Activated CD8-positive, alpha-beta T cell treated with anti-CD3 and anti-CD28 coated beads for 36 hours (primary cell): Measurements from ENCODE around the gene PSMD1. TPM values are rescaled to one million over a fixed set of nuclear protein-coding genes. Genes with fewer than 3 reads are reported as not detected.

Source experiments
- ATAC-seq: fragments of 200-7000 bp; cut with Tn5 transposase; one replicate; pipeline ENCODE4 v1.10.0; 2021; ENCODE audit warnings: mild to moderate bottlenecking, moderate library complexity
- CTCF ChIA-PET: fragments of 350-600 bp; sonication (Branson Sonifier 250); formaldehyde crosslinking; loops from one replicate; lab custom pipeline; 2021; ENCODE audit warnings: antibody characterized with exemption; lab: Charles Lee
- POLR2A ChIA-PET: fragments of 350-600 bp; sonication (Branson Sonifier 250); formaldehyde crosslinking; loops from one replicate; lab custom pipeline; 2021; ENCODE audit warnings: antibody characterized with exemption; lab: Charles Lee
- DNase-seq: peaks from one replicate; pipeline ENCODE4 v3.0.0-alpha.2; 2020
- H3K27ac Mint-ChIP-seq: one replicate; pipeline ENCODE4 v1.8.0; 2021; ENCODE audit warnings: mild to moderate bottlenecking, mixed read lengths
- H3K27me3 Mint-ChIP-seq: one replicate; pipeline ENCODE4 v1.8.0; 2021; ENCODE audit warnings: mixed read lengths
- H3K36me3 Mint-ChIP-seq: one replicate; pipeline ENCODE4 v1.8.0; 2021; ENCODE audit warnings: low read depth, mixed read lengths
- H3K4me1 Mint-ChIP-seq: one replicate; pipeline ENCODE4 v1.8.0; 2021; ENCODE audit warnings: low read depth, mixed read lengths
- H3K4me3 Mint-ChIP-seq: one replicate; pipeline ENCODE4 v1.8.0; 2021; ENCODE audit warnings: mild to moderate bottlenecking, moderate library complexity, mixed read lengths
- H3K9me3 Mint-ChIP-seq: one replicate; pipeline ENCODE4 v1.8.0; 2021; ENCODE audit warnings: mixed read lengths
- intact Hi-C: fragments of 100-400 bp; cut with micrococcal nuclease; formaldehyde crosslinking; loops from one replicate; pipeline ENCODE4 v1.10.0; 2022
- total RNA-seq, 2 experiments: library from RNA; stranded (reverse); gene quantifications; one replicate each; pipeline ENCODE4 v1.2.3, GENCODE V29; 2021
- TF ChIP-seq, protein P1 (sequence below): fragments of 200-600 bp; IDR thresholded peaks from one replicate; pipeline ENCODE4 v1.8.0; 2022; ENCODE audit warnings: antibody characterized with exemption, mild to moderate bottlenecking

PSMD1 gene
- total RNA-seq, 2 experiments from 2014 or later = 106 to 114 TPM

GRCh38 chr2:231146665-231147064, 90.0 kb downstream of the PSMD1 start:
- no peak for ATAC-seq
- no peak for DNase-seq
- Mint-ChIP-seq H3K27ac (no peak overlapping the region), H3K36me3 (peaks cover 27% of the 10 kb centered on the region), H3K4me1 (no peaks in the 10 kb centered on the region), H3K9me3 (no peaks in the 10 kb centered on the region), H3K4me3 (no peak overlapping the region), H3K27me3 (no peaks in the 10 kb centered on the region)
- CTCF ChIA-PET = no interaction called here
- POLR2A ChIA-PET = no interaction called here
- intact Hi-C loops = no loop called here
- TF ChIP-seq, protein P1, sequence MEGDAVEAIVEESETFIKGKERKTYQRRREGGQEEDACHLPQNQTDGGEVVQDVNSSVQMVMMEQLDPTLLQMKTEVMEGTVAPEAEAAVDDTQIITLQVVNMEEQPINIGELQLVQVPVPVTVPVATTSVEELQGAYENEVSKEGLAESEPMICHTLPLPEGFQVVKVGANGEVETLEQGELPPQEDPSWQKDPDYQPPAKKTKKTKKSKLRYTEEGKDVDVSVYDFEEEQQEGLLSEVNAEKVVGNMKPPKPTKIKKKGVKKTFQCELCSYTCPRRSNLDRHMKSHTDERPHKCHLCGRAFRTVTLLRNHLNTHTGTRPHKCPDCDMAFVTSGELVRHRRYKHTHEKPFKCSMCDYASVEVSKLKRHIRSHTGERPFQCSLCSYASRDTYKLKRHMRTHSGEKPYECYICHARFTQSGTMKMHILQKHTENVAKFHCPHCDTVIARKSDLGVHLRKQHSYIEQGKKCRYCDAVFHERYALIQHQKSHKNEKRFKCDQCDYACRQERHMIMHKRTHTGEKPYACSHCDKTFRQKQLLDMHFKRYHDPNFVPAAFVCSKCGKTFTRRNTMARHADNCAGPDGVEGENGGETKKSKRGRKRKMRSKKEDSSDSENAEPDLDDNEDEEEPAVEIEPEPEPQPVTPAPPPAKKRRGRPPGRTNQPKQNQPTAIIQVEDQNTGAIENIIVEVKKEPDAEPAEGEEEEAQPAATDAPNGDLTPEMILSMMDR = no peak

- no peak overlapping the region for H3K4me3 Mint-ChIP-seq
- peaks cover 15% of the 10 kb centered on the region for H3K36me3 Mint-ChIP-seq
- no peak for ATAC-seq
- no peak for DNase-seq
- no peak overlapping the region for H3K27ac Mint-ChIP-seq
- H3K9me3 Mint-ChIP-seq = no peaks in the 10 kb centered on the region
- intact Hi-C loops = no loop called here
- POLR2A ChIA-PET = no interaction called here
- no peaks in the 10 kb centered on the region for H3K4me1 Mint-ChIP-seq
- TF ChIP-seq, protein P1 = no peak
- CTCF ChIA-PET = no interaction called here
- H3K27me3 Mint-ChIP-seq = no peaks in the 10 kb centered on the region
Observed at GRCh38 chr2:231152800-231153557, 96.3 kb downstream of the PSMD1 start.

DNA sequence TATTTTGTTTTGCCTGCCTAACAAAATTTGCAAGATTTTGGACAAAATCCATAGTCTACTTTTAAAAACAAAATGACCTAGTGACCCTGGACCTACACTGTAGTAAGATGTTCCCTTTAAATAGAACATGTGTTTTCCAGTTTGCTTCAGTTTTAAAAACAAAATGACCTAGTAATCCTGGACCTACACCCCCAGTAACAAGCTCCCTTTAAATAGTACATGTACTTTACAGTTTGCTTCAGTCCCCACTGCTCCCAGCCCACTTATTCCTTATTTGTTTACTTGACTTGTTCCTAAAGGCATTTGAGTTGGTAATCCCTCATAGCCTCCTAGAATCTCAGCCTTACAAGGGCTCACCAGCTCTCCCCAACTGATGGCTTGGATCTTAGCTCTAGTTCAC, 102.6 kb downstream of the PSMD1 start:
- DNase-seq (no peak), ATAC-seq (no peak)
- ChIA-PET POLR2A (interaction anchor here (0.6 kb wide), 1 partner anchor 17 kb away, joined by 3 read pairs; no protein-coding TSS in a partner anchor), CTCF (interaction anchor here (2.1 kb wide), 1 partner anchor 55 kb away, joined by 6 read pairs; no protein-coding TSS in a partner anchor)
- H3K4me1 Mint-ChIP-seq = peaks cover 25% of the 10 kb centered on the region
- H3K27me3 Mint-ChIP-seq = no peaks in the 10 kb centered on the region
- H3K27ac Mint-ChIP-seq = no peak overlapping the region
- H3K4me3 Mint-ChIP-seq = no peak overlapping the region
- no peaks in the 10 kb centered on the region for H3K9me3 Mint-ChIP-seq
- H3K36me3 Mint-ChIP-seq = peaks cover 24% of the 10 kb centered on the region
- intact Hi-C loops = no loop called here
- TF ChIP-seq, protein P1 = no peak

GRCh38 chr2:231160701-231161100, 104.0 kb downstream of the PSMD1 start:
- intact Hi-C loops = no loop called here
- Mint-ChIP-seq H3K4me1 (peaks cover 25% of the 10 kb centered on the region), H3K27ac (peak overlapping the region; percentile 49)

More at GRCh38 chr2:231160701-231161100, 104.0 kb downstream of the PSMD1 start:
- CTCF ChIA-PET = no interaction called here
- Mint-ChIP-seq H3K4me3 (no peak overlapping the region), H3K27me3 (no peaks in the 10 kb centered on the region), H3K36me3 (peaks cover 29% of the 10 kb centered on the region), H3K9me3 (no peaks in the 10 kb centered on the region)
- POLR2A ChIA-PET = no interaction called here
- no peak for ATAC-seq
- DNase-seq = no peak
- TF ChIP-seq, protein P1 = no peak
